Measurements from ENCODE around the gene AP2M1.

Gene AP2M1

GRCh38 chr3:184183679-184184078 is 9.0 kb downstream of the AP2M1 start:
- DNase-seq, result no peak

GRCh38 chr3:184184546-184185230 is 10.0 kb downstream of the AP2M1 start:
- no peak for DNase-seq

GRCh38 chr3:184185461-184186183 is 11.0 kb downstream of the AP2M1 start:
- peak; percentile 100 for DNase-seq

- no peak for DNase-seq
Measured at GRCh38 chr3:184186184-184186901, 11.7 kb downstream of the AP2M1 start, which contains the start of gene ABCF3. ABCF3 (plus strand) TSS chr3:184186199; CDS start chr3:184186208, 9 bp downstream.

DNA sequence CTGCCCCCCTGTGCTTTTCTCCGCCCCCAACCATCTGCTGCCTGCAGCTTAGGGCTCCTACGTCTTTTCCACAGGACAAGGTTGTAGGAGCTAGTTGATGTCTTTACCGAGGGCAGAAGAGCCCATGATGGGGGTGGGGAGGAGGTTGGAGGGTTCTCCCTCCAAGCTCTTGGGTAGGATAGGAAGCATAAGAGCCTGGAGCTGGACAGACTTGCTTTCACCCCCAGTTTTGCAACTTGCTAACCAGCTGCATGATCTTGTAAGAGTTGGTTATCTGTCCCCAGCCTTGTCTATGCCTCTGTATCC is 12.2 kb downstream of the AP2M1 start:
- no peak for DNase-seq

DNA sequence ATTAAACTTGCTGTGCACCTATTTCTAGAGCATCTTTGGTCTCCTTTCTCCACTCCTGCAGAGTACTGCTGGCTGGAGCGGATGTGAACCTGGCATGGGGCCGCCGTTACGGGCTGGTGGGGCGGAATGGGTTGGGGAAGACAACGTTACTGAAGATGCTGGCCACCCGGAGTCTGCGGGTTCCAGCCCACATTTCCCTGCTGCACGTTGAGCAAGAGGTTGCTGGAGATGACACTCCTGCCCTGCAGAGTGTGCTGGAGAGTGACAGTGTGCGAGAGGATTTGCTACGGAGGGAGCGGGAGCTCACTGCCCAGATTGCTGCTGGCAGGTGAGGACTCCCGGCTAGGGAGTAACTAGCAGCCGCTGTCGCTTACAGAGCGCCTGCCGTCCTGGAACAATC is 13.4 kb downstream of the AP2M1 start:
- DNase-seq, result no peak

GRCh38 chr3:184189421-184189820 is 14.8 kb downstream of the AP2M1 start:
- no peak for DNase-seq

- DNase-seq, result no peak
Measured at GRCh38 chr3:184192889-184193288, 18.2 kb downstream of the AP2M1 start.

- no peak for DNase-seq
Measured at GRCh38 chr3:184193991-184194539, 19.4 kb downstream of the AP2M1 start.

GRCh38 chr3:184196536-184196935 is 21.9 kb downstream of the AP2M1 start:
- no peak for DNase-seq

GRCh38 chr3:184198509-184198908 is 23.9 kb downstream of the AP2M1 start:
- no peak for DNase-seq

- DNase-seq, result no peak
Measured at GRCh38 chr3:184200825-184201224, 26.2 kb downstream of the AP2M1 start.

- no peak for DNase-seq
Measured at GRCh38 chr3:184203526-184203925, 28.9 kb downstream of the AP2M1 start.

DNA sequence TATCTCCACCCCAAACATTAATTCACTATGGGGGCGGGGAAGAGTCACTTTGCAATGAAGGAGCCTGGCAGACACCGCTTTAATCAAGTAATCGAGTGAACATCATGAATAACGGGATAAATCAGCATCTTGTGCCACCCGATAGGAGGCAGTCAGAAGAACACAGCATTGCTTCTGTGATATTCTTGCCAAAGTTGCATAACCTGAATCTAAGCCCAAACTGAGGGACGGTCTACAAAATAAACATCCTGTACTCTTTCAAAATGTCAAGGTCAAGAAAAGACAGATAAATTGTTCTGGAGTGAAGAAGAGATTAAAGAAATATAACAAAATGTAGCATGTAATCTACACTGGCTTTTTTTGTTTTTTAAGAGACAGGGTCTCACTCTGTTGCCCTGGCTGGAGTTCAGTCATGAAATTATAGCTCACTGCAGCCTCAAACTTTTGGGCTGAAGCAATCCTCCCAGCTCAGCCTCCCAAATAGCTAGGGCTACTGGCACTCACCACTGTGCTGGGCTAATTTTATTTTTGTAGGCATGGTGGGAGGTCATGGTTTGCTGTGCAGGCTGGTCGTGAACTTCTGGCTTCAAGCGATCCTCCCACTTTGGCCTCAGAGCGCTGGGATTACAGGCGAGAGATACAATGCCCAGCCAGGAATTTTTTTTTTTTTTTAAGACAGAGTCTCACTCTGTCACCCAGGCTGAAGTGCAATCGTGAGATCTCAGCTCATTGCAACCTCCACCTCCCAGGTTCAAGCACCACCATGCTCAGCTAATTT is 34.7 kb downstream of the AP2M1 start:
- DNase-seq, result no peak

DNA sequence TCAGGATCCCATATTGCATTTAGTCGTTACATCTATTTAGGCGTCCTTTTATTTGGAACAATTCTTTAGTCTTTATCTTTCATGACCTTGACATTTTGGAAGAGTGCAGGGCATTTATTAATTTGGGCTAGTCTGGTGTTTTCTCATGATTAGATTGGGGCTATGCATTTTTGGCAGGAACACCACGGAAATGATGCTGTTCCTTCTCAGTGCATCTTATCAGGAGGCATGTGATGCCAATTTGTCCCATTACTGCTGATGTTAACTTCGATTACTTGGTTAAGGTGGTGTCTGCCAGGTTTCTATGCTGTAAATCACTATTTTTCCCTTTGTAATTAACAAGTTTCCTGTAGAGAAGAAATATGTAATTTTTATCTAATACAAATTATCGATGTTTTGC is 36.6 kb downstream of the AP2M1 start:
- DNase-seq, result no peak

GRCh38 chr3:184211718-184212117 is 37.1 kb downstream of the AP2M1 start:
- no peak for DNase-seq

GRCh38 chr3:184218814-184219213 is 44.2 kb downstream of the AP2M1 start:
- DNase-seq, result no peak

GRCh38 chr3:184222521-184222920 is 47.9 kb downstream of the AP2M1 start:
- DNase-seq, result no peak

- no peak for DNase-seq
Measured at GRCh38 chr3:184223946-184224345, 49.3 kb downstream of the AP2M1 start.

DNA sequence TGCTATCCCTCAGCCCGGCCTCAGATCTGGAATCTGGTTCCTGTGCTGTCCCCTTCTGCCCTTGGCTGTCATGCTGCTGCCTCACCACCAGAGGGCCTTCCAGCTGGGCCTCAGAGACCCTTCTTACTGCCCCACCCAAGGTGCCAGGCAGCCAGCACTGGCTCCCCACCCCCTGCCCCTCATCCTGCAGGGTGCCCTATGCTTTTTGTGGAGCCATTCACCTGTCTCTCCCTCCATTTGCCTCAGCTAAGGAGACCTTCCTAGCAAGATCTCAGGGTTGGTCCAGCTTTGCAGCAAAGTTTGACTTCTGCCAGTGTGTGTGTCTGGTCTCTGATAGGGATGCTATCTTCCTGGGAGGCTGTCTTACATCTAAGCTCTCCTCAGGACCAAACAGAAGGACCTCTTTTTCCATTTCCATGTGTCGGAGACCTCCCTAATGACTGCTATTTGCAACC is 52.9 kb downstream of the AP2M1 start:
- peak; percentile 48 for DNase-seq

DNA sequence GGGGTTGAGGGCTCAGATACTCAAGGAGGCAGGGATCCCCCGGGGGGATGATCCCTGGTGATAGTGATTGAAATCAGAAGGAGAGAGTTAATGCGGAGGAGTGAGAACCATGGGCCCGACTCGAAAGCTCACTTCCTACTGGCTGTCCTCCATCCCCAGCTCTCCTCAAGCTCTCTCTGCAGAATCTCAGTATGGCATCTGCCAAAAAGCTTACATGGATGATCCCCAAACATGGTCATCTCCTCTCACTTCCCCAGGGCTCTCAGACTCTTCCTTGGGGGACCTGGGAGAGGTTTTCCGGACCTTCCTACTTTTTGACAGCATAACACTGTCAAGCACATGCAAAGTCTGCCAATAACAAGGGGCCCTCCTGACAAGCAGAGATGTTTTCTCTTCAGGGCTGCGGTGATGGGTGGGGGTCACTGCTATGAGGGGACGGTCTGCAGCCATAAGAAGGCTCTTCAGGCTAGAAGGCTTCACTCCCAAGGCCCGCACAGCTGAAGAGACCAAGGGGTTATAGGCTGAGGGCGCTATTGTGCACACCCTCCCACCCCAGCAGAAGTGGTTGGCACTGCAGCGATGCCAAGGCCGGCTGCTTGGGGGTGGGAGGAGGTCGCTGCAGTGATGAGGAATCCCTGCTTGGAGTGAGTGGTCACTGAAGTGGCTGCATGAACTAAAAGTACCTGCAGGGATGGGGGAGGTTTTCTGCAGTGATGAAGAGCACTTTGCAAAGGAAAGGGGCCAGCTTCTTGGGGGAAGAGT is 53.9 kb downstream of the AP2M1 start:
- no peak for DNase-seq

Measured in CD4-positive, alpha-beta T cell treated with Interferon gamma for 1 hour (primary cell).